ENCODE data around the gene MEGF11.

DNA sequence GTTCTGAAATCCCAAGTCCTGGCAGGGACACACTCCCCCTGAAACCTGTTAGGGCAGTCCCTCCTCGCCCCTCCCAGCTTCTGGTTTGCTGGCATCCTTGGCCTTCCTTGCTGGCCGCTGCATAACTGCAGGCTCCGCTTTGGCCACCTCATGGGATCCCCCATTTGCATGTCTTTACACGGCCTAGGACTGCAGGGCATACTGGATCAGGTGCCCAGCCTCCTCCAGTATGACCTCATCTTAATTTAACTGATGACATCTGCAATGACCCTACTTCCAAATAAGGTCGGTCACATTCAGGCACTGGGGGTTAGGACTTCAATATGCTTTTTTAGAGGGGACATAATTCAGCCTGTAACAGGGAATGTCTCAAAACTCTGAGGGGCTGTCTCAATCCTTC lies 210.9 kb downstream of the MEGF11 start:
- TF ChIP-seq, protein P1, sequence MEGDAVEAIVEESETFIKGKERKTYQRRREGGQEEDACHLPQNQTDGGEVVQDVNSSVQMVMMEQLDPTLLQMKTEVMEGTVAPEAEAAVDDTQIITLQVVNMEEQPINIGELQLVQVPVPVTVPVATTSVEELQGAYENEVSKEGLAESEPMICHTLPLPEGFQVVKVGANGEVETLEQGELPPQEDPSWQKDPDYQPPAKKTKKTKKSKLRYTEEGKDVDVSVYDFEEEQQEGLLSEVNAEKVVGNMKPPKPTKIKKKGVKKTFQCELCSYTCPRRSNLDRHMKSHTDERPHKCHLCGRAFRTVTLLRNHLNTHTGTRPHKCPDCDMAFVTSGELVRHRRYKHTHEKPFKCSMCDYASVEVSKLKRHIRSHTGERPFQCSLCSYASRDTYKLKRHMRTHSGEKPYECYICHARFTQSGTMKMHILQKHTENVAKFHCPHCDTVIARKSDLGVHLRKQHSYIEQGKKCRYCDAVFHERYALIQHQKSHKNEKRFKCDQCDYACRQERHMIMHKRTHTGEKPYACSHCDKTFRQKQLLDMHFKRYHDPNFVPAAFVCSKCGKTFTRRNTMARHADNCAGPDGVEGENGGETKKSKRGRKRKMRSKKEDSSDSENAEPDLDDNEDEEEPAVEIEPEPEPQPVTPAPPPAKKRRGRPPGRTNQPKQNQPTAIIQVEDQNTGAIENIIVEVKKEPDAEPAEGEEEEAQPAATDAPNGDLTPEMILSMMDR (conservative IDR thresholded peaks at IDR 0.05; ENCODE audit: low read depth, low read length) = no peak
- TF ChIP-seq EZH2phosphoT487 (IDR thresholded peaks at IDR 0.05; ENCODE audit: borderline replicate concordance, low read length) (no peak), EZH2 (IDR thresholded peaks at IDR 0.05; ENCODE audit: low read length, unreplicated experiment) (no peak)
